ENCODE results near the gene CRX. TPM values are rescaled to one million over a fixed set of nuclear protein-coding genes. Genes with fewer than 3 reads are reported as not detected.

The CRX gene
- polyA plus RNA-seq, 1 of the 3 experiments (the other 2 are of a cell fraction): not detected

- Histone ChIP-seq H3K9me2 (no peaks in the 10 kb centered on the region), H3K79me2 (ENCODE audit: insufficient read depth) (no peaks in the 10 kb centered on the region), H3K4me2 (peak within 1 kb of the TSS; percentile 34; the same call in 1 of the 2 replicates), H4K20me1 (ENCODE audit: insufficient read depth) (no peaks in the 10 kb centered on the region), H3K4me3 (ENCODE audit: low read depth in 2 of 2, low read length in 1 of 2) (no peak within 1 kb of the TSS; a peak in 1 of 4 replicates), H3K9ac (no peak within 1 kb of the TSS), H3K27me3 (ENCODE audit: insufficient read depth) (peaks cover 28% of the 10 kb centered on the region), H2AFZ (ENCODE audit: low read depth) (no peak within 1 kb of the TSS), H3F3A (replicated peaks; ENCODE audit: insufficient read depth) (peaks cover 3% of the 10 kb centered on the region), H3K27ac (ENCODE audit: low read depth in 2 of 2, low read length in 1 of 2) (no peak within 1 kb of the TSS), H3K4me1 (ENCODE audit: control insufficient read depth in 1 of 2, insufficient read depth in 2 of 2, low read depth in 1 of 2, low read length in 1 of 2) (no peaks in the 10 kb centered on the region), H3K36me3 (replicated peaks in 1 of 2; ENCODE audit: control insufficient read depth in 1 of 2, insufficient read depth in 2 of 2, low read length in 1 of 2) (no peaks in the 10 kb centered on the region), H3K9me3 (no peaks in the 10 kb centered on the region)
- WGBS (ENCODE audit: low lambda C conversion rate): 7% methylated on average over 12 of the region's 12 CpGs
- ChIA-PET POLR2A (no interaction called here), CTCF (interaction anchor here (1.0 to 1.4 kb wide), 3 partner anchors 17 to 23 kb away, joined by 3 to 5 read pairs (median 4); no protein-coding TSS in a partner anchor)
- TF ChIP-seq CHD2 (IDR thresholded peaks at IDR 0.05; ENCODE audit: low read length, partially characterized antibody) (no peak), NFIC (IDR thresholded peaks at IDR 0.05; ENCODE audit: borderline replicate concordance) (no peak), GABPA (IDR thresholded peaks at IDR 0.05; ENCODE audit: low read depth) (no peak), ZBTB33 (IDR thresholded peaks at IDR 0.05; ENCODE audit: borderline replicate concordance, low read depth) (no peak), RAD21 (IDR thresholded peaks at IDR 0.05; ENCODE audit: low read length) (no peak), POLR2AphosphoS5 (IDR thresholded peaks at IDR 0.05; ENCODE audit: low read depth, low read length) (no peak), TAF1 (IDR thresholded peaks at IDR 0.05; ENCODE audit: borderline replicate concordance, low read depth, low read length) (no peak), JUND (IDR thresholded peaks at IDR 0.05) (no peak), RXRA (IDR thresholded peaks at IDR 0.05; ENCODE audit: borderline replicate concordance, low read depth) (no peak), EZH2phosphoT487 (IDR thresholded peaks at IDR 0.05; ENCODE audit: borderline replicate concordance, low read depth) (no peak), FOXM1 (IDR thresholded peaks at IDR 0.05; ENCODE audit: low read depth) (no peak), PBX3 (IDR thresholded peaks at IDR 0.05) (no peak), IRF3 (IDR thresholded peaks at IDR 0.05; ENCODE audit: low read depth, low read length) (no peak), TCF12 (IDR thresholded peaks at IDR 0.05) (no peak)
- DNase-seq: no peak
Observed at GRCh38 chr19:47886010-47886559, 64.3 kb downstream of the CRX start, which contains the start of gene SULT2A1. SULT2A1 (minus strand) TSS chr19:47886315; CDS start chr19:47886257, 58 bp downstream.

All from SK-N-SH (cell line).